Fibroblast of lung (primary cell): ENCODE data around the gene CNTNAP1. TPM values are rescaled to one million over a fixed set of nuclear protein-coding genes. Genes with fewer than 3 reads are reported as not detected.

Source experiments
- DNase-seq, 2 donors: peaks; one replicate each; pipeline versions ENCODE4 v3.0.0 to v3.0.0-alpha.2; 2010; ENCODE audit warnings: low read depth in 2 of 2
- H2AFZ ChIP-seq: 2 replicates; pipeline ENCODE4 v1.5.1; 2012; ENCODE audit warnings: low read length, control low read depth, inconsistent platforms
- H3K27ac ChIP-seq: 2 replicates; pipeline ENCODE4 v1.5.1; 2011; ENCODE audit warnings: low read length, control low read depth; ENCODE audit not compliant: insufficient read depth
- H3K27me3 ChIP-seq: 2 replicates; pipeline ENCODE4 v1.5.1; 2011; ENCODE audit warnings: mild to moderate bottlenecking, low read length; ENCODE audit not compliant: control insufficient read depth, insufficient read depth
- H3K36me3 ChIP-seq: 2 replicates; pipeline ENCODE4 v1.5.1; 2011; ENCODE audit warnings: low read length; ENCODE audit not compliant: control insufficient read depth, insufficient read depth
- H3K4me1 ChIP-seq: 2 replicates; pipeline ENCODE4 v1.5.1; 2011; ENCODE audit warnings: low read length; ENCODE audit not compliant: control insufficient read depth, insufficient read depth; ENCODE audit errors: extremely low read depth
- H3K4me2 ChIP-seq: 2 replicates; pipeline ENCODE4 v1.5.1; 2011; ENCODE audit warnings: low read length, control low read depth; ENCODE audit not compliant: insufficient read depth; ENCODE audit errors: extremely low read depth
- H3K4me3 ChIP-seq, 4 experiments: fragments of 200-600 bp in 1 of 4; sonication (generic) in 1 of 4; replicated peaks in 1 of 4; 2 replicates each; pipeline ENCODE4 v1.5.1; 2011 to 2016; ENCODE audit warnings: low read length in 4 of 4, low read depth in 3 of 4, mild to moderate bottlenecking in 3 of 4, control low read depth in 2 of 4, inconsistent platforms in 1 of 4, mixed read lengths in 1 of 4; ENCODE audit not compliant: insufficient read depth in 1 of 4; ENCODE audit errors: control extremely low read depth in 1 of 4
- H3K79me2 ChIP-seq: 2 replicates; pipeline ENCODE4 v1.5.1; 2012; ENCODE audit warnings: mild to moderate bottlenecking, low read length, inconsistent platforms; ENCODE audit not compliant: control insufficient read depth, insufficient read depth
- H3K9ac ChIP-seq: 2 replicates; pipeline ENCODE4 v1.5.1; 2011; ENCODE audit warnings: mild to moderate bottlenecking, low read length, control low read depth; ENCODE audit not compliant: insufficient read depth
- H3K9me3 ChIP-seq: 2 replicates; pipeline ENCODE4 v1.5.1; 2012; ENCODE audit warnings: low read depth, low read length; ENCODE audit not compliant: control insufficient read depth, insufficient read depth
- H4K20me1 ChIP-seq: 2 replicates; pipeline ENCODE4 v1.5.1; 2011; ENCODE audit warnings: low read length; ENCODE audit not compliant: control insufficient read depth, insufficient read depth; ENCODE audit errors: extremely low read depth
- EZH2 ChIP-seq: IDR thresholded peaks from 2 replicates; pipeline ENCODE4 v1.5.1; 2012; ENCODE audit warnings: low read length, control low read depth, mild to moderate bottlenecking; ENCODE audit errors: missing control alignments
- polyA plus RNA-seq, 2 donors: library from polyadenylated mRNA; depleted of rRNA in 1 of 2; stranded (reverse) in 1 of 2; unstranded in 1 of 2; fragments of >200 nt; gene quantifications; 2 replicates each; pipeline ENCODE4 v1.2.1, GENCODE V29; 2011 to 2012; ENCODE audit warnings: missing spikeins in 1 of 2
- total RNA-seq: library from RNA; depleted of rRNA; stranded (reverse); fragments of >200 nt; gene quantifications from 2 replicates; pipeline ENCODE4 v1.2.1, GENCODE V29; 2014
- TF ChIP-seq, protein P1 (sequence below), 2 donors: IDR thresholded peaks in 1 of 2; conservative IDR thresholded peaks in 1 of 2; 1 replicate in 1 of 2; 2 replicates in 1 of 2; pipeline ENCODE4 v1.5.1; 2011 to 2012; ENCODE audit warnings: low read length in 2 of 2, control low read depth in 1 of 2, inconsistent platforms in 1 of 2, low read depth in 1 of 2, mild to moderate bottlenecking in 1 of 2

CNTNAP1 gene
- total and polyA plus RNA-seq, 2 donors (not counting 1 experiment from before 2014, with no cell fraction given) = 39.4 to 40.1 TPM

DNA sequence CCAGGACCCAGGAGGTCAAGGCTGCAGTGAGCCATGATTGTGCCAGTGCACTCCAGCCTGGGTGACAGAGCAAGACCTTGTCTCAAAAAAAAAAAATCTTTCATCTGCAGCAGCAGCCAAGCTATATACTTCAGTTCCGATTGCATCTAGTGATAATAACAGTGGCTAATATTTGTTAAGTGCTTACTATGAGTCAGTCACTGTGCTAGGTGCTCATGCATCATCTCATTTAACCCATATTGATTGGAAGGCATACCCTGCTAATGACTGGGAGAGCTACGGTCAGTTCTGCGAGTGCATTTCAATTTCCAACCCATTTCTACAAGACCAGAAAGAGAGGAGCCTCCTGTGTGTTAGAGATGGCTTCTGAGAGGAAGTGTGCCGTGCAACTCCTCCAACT, 30.9 kb upstream of the CNTNAP1 start:
- no peak overlapping the region for H3K9ac ChIP-seq
- H3K36me3 ChIP-seq = no peaks in the 10 kb centered on the region
- H3K4me2 ChIP-seq = no peak overlapping the region
- DNase-seq = no peak
- no peak overlapping the region for H3K27ac ChIP-seq
- H3K79me2 ChIP-seq = no peaks in the 10 kb centered on the region
- H4K20me1 ChIP-seq = no peaks in the 10 kb centered on the region
- no peaks in the 10 kb centered on the region for H3K9me3 ChIP-seq
- no peak overlapping the region for H2AFZ ChIP-seq
- no peaks in the 10 kb centered on the region for H3K27me3 ChIP-seq
- no peak for TF ChIP-seq EZH2
- TF ChIP-seq, protein P1, sequence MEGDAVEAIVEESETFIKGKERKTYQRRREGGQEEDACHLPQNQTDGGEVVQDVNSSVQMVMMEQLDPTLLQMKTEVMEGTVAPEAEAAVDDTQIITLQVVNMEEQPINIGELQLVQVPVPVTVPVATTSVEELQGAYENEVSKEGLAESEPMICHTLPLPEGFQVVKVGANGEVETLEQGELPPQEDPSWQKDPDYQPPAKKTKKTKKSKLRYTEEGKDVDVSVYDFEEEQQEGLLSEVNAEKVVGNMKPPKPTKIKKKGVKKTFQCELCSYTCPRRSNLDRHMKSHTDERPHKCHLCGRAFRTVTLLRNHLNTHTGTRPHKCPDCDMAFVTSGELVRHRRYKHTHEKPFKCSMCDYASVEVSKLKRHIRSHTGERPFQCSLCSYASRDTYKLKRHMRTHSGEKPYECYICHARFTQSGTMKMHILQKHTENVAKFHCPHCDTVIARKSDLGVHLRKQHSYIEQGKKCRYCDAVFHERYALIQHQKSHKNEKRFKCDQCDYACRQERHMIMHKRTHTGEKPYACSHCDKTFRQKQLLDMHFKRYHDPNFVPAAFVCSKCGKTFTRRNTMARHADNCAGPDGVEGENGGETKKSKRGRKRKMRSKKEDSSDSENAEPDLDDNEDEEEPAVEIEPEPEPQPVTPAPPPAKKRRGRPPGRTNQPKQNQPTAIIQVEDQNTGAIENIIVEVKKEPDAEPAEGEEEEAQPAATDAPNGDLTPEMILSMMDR (conservative IDR thresholded peaks at IDR 0.05 in 1 of 2, IDR thresholded peaks at IDR 0.05 in 1 of 2; ENCODE audit: low read depth in 1 of 2, low read length in 2 of 2) = no peak
- H3K4me1 ChIP-seq = peaks cover 6% of the 10 kb centered on the region
- H3K4me3 ChIP-seq = no peak overlapping the region

DNA sequence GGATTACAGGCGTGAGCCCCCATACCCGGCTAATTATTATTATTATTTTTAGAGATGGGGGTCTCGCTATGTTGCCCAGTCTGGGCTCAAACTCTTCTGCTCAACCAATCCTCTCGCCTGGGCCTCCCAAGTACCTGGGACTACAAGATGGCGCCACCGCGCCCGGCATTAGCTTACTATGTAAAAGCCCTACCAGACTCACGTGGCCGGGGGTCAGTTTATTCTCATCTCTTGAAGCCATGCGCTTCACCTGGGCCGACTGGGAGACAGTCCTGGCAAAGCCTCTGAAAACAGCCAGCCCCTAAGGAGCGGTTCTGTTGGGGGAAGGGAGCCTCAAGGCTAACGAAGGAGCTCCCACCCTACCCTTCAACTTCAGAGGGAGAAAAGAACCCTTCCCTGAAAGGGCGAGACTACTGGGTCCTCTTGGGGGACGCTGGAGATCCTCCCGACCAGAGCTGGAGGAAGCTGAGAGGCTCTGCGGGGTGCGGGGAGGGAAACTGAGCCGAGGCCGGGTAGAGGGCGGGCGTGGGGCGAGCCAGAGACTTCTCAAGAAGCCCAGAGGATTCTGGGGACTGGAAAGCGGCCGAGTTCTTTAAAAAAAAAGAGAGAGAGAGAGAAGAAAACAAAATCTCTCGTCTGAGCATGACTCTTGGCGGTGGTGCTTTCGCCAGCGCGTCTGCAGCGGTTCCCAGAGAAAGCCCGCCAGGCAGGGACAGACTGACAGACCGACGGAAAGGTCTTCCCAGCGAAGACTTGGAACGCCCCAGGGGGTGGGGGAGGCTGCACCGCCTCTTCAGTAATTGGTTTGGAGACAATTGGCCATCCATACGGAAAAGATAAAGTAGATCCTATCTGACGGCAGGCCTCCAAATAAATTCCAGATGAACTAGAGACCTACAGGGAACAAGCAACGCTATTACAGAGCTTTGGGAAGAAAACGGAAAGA, 28.9 kb upstream of the CNTNAP1 start:
- Histone ChIP-seq H3K4me3 (peak overlapping the region; percentile 25 to 50 (median 37)), H4K20me1 (no peaks in the 10 kb centered on the region), H3K4me2 (peak overlapping the region; percentile 86), H3K9me3 (no peaks in the 10 kb centered on the region), H3K27ac (no peak overlapping the region), H3K4me1 (peaks cover 6% of the 10 kb centered on the region), H3K36me3 (no peaks in the 10 kb centered on the region), H3K27me3 (no peaks in the 10 kb centered on the region), H3K9ac (peak overlapping the region; percentile 43), H3K79me2 (no peaks in the 10 kb centered on the region), H2AFZ (peak overlapping the region; percentile 91)
- no peak for TF ChIP-seq EZH2
- TF ChIP-seq, protein P1 (conservative IDR thresholded peaks at IDR 0.05 in 1 of 2, IDR thresholded peaks at IDR 0.05 in 1 of 2; ENCODE audit: low read depth in 1 of 2, low read length in 2 of 2) = no peak
- DNase-seq = peak; percentile 73 to 78

DNA sequence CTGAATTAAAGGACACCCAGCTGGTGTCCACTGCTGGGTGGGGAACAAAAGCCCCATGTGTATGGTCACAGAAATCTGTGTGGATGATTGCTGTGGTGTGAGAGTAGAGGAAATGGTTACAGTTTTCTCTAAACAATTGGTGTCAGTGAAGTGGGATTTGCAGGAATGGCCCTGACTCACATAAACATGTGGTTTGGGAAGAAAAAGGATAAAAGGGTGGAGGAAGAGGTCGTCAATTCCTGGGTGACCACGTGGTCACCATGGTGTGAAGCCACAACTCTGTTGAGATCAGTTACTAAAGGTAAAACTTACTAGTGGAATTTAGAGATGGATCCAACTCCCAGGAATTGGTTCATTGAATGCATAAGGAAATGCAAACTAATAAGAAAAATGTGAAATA, 26.8 kb upstream of the CNTNAP1 start:
- H3K4me1 ChIP-seq = peaks cover 10% of the 10 kb centered on the region
- no peak overlapping the region for H3K27ac ChIP-seq
- H3K27me3 ChIP-seq = no peaks in the 10 kb centered on the region
- H3K4me2 ChIP-seq = no peak overlapping the region
- H4K20me1 ChIP-seq = no peaks in the 10 kb centered on the region
- TF ChIP-seq EZH2 = no peak
- peak; percentile 74 to 88 for DNase-seq
- no peak overlapping the region for H2AFZ ChIP-seq
- H3K79me2 ChIP-seq = no peaks in the 10 kb centered on the region
- H3K36me3 ChIP-seq = no peaks in the 10 kb centered on the region
- no peaks in the 10 kb centered on the region for H3K9me3 ChIP-seq
- H3K4me3 ChIP-seq = no peak overlapping the region
- H3K9ac ChIP-seq = no peak overlapping the region
